H1 (cell line): Measurements from ENCODE around the gene ZBTB45. TPM values are rescaled to one million over a fixed set of nuclear protein-coding genes. Genes with fewer than 3 reads are reported as not detected.
A peak's percentile ranks its signal among the peaks of the same experiment; 100 is the strongest.

ENCODE experiments used
- CTCF ChIA-PET: fragments of 300-600 bp; sonication (Branson Sonifier 250); formaldehyde crosslinking; loops from one replicate; lab custom pipeline; 2021; ENCODE audit not compliant: partially characterized antibody; lab: Charles Lee
- POLR2A ChIA-PET: fragments of 300-600 bp; sonication (Branson Sonifier 250); formaldehyde crosslinking; loops from one replicate; lab custom pipeline; 2021; ENCODE audit warnings: inconsistent platforms; ENCODE audit not compliant: partially characterized antibody; lab: Charles Lee
- DNase-seq, 2 experiments: peaks; one replicate each; pipeline versions ENCODE4 v3.0.0 to v3.0.0-alpha.2; 2010 to 2022; ENCODE audit warnings: low spot score in 2 of 2, low read depth in 1 of 2, mixed read lengths in 1 of 2
- FAIRE-seq: peaks from 2 replicates; lab custom pipeline; 2011; peaks lifted over from hg19 to GRCh38; lab: Jason Lieb, UNC
- H2AFZ ChIP-seq: 2 replicates; pipeline ENCODE4 v1.8.1; 2012; ENCODE audit warnings: low read length, inconsistent platforms
- H2AK5ac ChIP-seq: 2 replicates; pipeline ENCODE4 v1.6.1; 2013; ENCODE audit warnings: low read depth, low read length
- H2BK120ac ChIP-seq: replicated peaks from 2 replicates; pipeline ENCODE3; 2013; ENCODE audit warnings: low read depth, low read length, inconsistent platforms
- H2BK12ac ChIP-seq: 2 replicates; pipeline ENCODE4 v1.6.1; 2013; ENCODE audit warnings: low read depth, low read length
- H2BK15ac ChIP-seq: 2 replicates; pipeline ENCODE4 v1.6.1; 2013; ENCODE audit warnings: low read length
- H2BK20ac ChIP-seq: 2 replicates; pipeline ENCODE4 v1.6.1; 2013; ENCODE audit warnings: low read length
- H2BK5ac ChIP-seq: 2 replicates; pipeline ENCODE4 v1.6.1; 2013; ENCODE audit warnings: low read depth, low read length
- H3K14ac ChIP-seq: 2 replicates; pipeline ENCODE4 v1.6.1; 2013; ENCODE audit warnings: inconsistent platforms; ENCODE audit not compliant: insufficient read length
- H3K18ac ChIP-seq: 2 replicates; pipeline ENCODE4 v1.6.1; 2013; ENCODE audit warnings: low read length; ENCODE audit errors: extremely low read depth
- H3K23ac ChIP-seq: 2 replicates; pipeline ENCODE4 v1.6.1; 2013; ENCODE audit warnings: inconsistent platforms; ENCODE audit not compliant: insufficient read length
- H3K23me2 ChIP-seq: 2 replicates; pipeline ENCODE4 v1.6.1; 2013; ENCODE audit warnings: low read depth, low read length
- H3K27ac ChIP-seq: 2 replicates; pipeline ENCODE4 v1.6.1; 2011; ENCODE audit warnings: low read depth, low read length, inconsistent platforms
- H3K27me3 ChIP-seq, 4 experiments: replicated peaks in 1 of 4; 1 replicate in 1 of 4; 2 replicates in 3 of 4; pipeline versions ENCODE4 v1.6.1 to v1.8.1; 2011 to 2013; ENCODE audit warnings: low read length in 3 of 4, mild to moderate bottlenecking in 3 of 4, inconsistent platforms in 2 of 4, mixed read lengths in 2 of 4, moderate library complexity in 1 of 4; ENCODE audit not compliant: control insufficient read depth in 3 of 4, insufficient read depth in 3 of 4; ENCODE audit errors: extremely low read depth in 1 of 4
- H3K36me3 ChIP-seq, 4 experiments: 2 replicates each; pipeline versions ENCODE4 v1.6.1 to v1.8.1; 2011 to 2013; ENCODE audit warnings: mild to moderate bottlenecking in 4 of 4, low read length in 3 of 4, moderate library complexity in 2 of 4, control low read depth in 1 of 4, inconsistent platforms in 1 of 4; ENCODE audit not compliant: insufficient read depth in 4 of 4, control insufficient read depth in 2 of 4
- H3K4ac ChIP-seq: replicated peaks from 2 replicates; pipeline ENCODE3; 2013; ENCODE audit warnings: low read length, low read depth, mixed read lengths, inconsistent platforms; ENCODE audit not compliant: insufficient read length
- H3K4me1 ChIP-seq, 4 experiments: replicated peaks in 1 of 4; 1 replicate in 1 of 4; 2 replicates in 3 of 4; pipeline versions ENCODE4 v1.6.1 to v1.8.1; 2011 to 2013; ENCODE audit warnings: low read length in 3 of 4, inconsistent platforms in 2 of 4, mixed read lengths in 1 of 4; ENCODE audit not compliant: insufficient read depth in 4 of 4, control insufficient read depth in 3 of 4
- H3K4me2 ChIP-seq, 2 experiments: 2 replicates each; pipeline versions ENCODE4 v1.6.1 to v1.8.1; 2011 to 2013; ENCODE audit warnings: low read depth in 2 of 2, low read length in 2 of 2, control low read depth in 1 of 2, inconsistent platforms in 1 of 2, mild to moderate bottlenecking in 1 of 2; ENCODE audit not compliant: insufficient read depth in 1 of 2
- H3K4me3 ChIP-seq, 4 experiments: fragments of 200-600, 300-600 bp in 1 of 4; sonication (generic), shearing (Covaris generic), sonication (Bioruptor Twin) in 1 of 4; 2 replicates each; pipeline versions ENCODE4 v1.5.1 to v1.8.1; 2011 to 2016; ENCODE audit warnings: low read length in 4 of 4, low read depth in 3 of 4, control low read depth in 2 of 4, inconsistent platforms in 2 of 4, mild to moderate bottlenecking in 2 of 4, mixed read lengths in 1 of 4, moderate library complexity in 1 of 4; ENCODE audit not compliant: insufficient read depth in 2 of 4; ENCODE audit errors: extremely low read depth in 1 of 4
- H3K56ac ChIP-seq: replicated peaks from 2 replicates; pipeline ENCODE3; 2013; ENCODE audit warnings: low read depth, mild to moderate bottlenecking, mixed read lengths, low read length, inconsistent platforms; ENCODE audit not compliant: insufficient read length
- H3K79me1 ChIP-seq: 2 replicates; pipeline ENCODE4 v1.6.1; 2013; ENCODE audit warnings: low read depth, low read length, control low read depth
- H3K79me2 ChIP-seq, 2 experiments: 2 replicates each; pipeline versions ENCODE4 v1.6.1 to v1.8.1; 2012 to 2013; ENCODE audit warnings: low read length in 2 of 2, mild to moderate bottlenecking in 2 of 2, inconsistent platforms in 1 of 2; ENCODE audit not compliant: insufficient read depth in 2 of 2, control insufficient read depth in 1 of 2
- H3K9ac ChIP-seq, 4 experiments: replicated peaks in 1 of 4; 1 replicate in 1 of 4; 2 replicates in 3 of 4; pipeline versions ENCODE4 v1.6.1 to v1.8.1; 2011 to 2013; ENCODE audit warnings: low read depth in 3 of 4, low read length in 3 of 4, control low read depth in 2 of 4, mild to moderate bottlenecking in 2 of 4, moderate library complexity in 2 of 4, inconsistent platforms in 1 of 4; ENCODE audit errors: extremely low read depth in 1 of 4
- H3K9me3 ChIP-seq, 2 experiments: 2 replicates each; pipeline versions ENCODE4 v1.6.1 to v1.8.1; 2012 to 2013; ENCODE audit warnings: mild to moderate bottlenecking in 2 of 2, moderate library complexity in 2 of 2, control low read depth in 1 of 2, inconsistent platforms in 1 of 2, low read depth in 1 of 2, low read length in 1 of 2, mixed read lengths in 1 of 2; ENCODE audit not compliant: insufficient read depth in 2 of 2
- H4K20me1 ChIP-seq, 2 experiments: replicated peaks in 1 of 2; 2 replicates each; pipeline versions ENCODE3 to v1.8.1; 2011 to 2013; ENCODE audit warnings: inconsistent platforms in 2 of 2, low read length in 2 of 2, mild to moderate bottlenecking in 1 of 2; ENCODE audit not compliant: insufficient read depth in 2 of 2, control insufficient read depth in 1 of 2
- H4K5ac ChIP-seq: 2 replicates; pipeline ENCODE4 v1.6.1; 2013; ENCODE audit warnings: low read length, low read depth, mixed read lengths, inconsistent platforms; ENCODE audit not compliant: insufficient read length
- H4K8ac ChIP-seq: 2 replicates; pipeline ENCODE4 v1.8.0; 2013; ENCODE audit warnings: mild to moderate bottlenecking, moderate library complexity, low read length, inconsistent platforms; ENCODE audit not compliant: insufficient read depth; ENCODE audit errors: extremely low read depth
- H4K91ac ChIP-seq: replicated peaks from 2 replicates; pipeline ENCODE3; 2013; ENCODE audit warnings: low read length, mixed read lengths, inconsistent platforms; ENCODE audit not compliant: insufficient read length
- ATF2 ChIP-seq: IDR thresholded peaks from 2 replicates; pipeline ENCODE4 v1.6.1; 2012; ENCODE audit warnings: low read length, inconsistent platforms
- BACH1 ChIP-seq: IDR thresholded peaks from 2 replicates; pipeline ENCODE4 v1.6.1; 2012; ENCODE audit warnings: low read length, improper control_type of control experiment
- CEBPB ChIP-seq: IDR thresholded peaks from 2 replicates; pipeline ENCODE4 v1.6.1; 2012; ENCODE audit warnings: low read depth, low read length
- CREB1 ChIP-seq: IDR thresholded peaks from 2 replicates; pipeline ENCODE4 v1.6.1; 2012; ENCODE audit warnings: inconsistent platforms
- NANOG ChIP-seq: IDR thresholded peaks from 2 replicates; pipeline ENCODE4 v1.6.1; 2011; ENCODE audit warnings: low read length, low read depth, mild to moderate bottlenecking, inconsistent platforms; ENCODE audit not compliant: insufficient read depth, poor library complexity, severe bottlenecking
- POLR2AphosphoS5 ChIP-seq: IDR thresholded peaks from 2 replicates; pipeline ENCODE4 v1.6.1; 2011; ENCODE audit warnings: low read depth, low read length
- SAP30 ChIP-seq: fragments of 300-600 bp; sonication (generic); IDR thresholded peaks from 2 replicates; pipeline ENCODE4 v1.7.1; 2012; ENCODE audit warnings: low read length, moderate library complexity, mild to moderate bottlenecking, inconsistent platforms; ENCODE audit not compliant: insufficient read depth, insufficient replicate concordance
- SP4 ChIP-seq: IDR thresholded peaks from 2 replicates; pipeline ENCODE4 v1.6.1; 2012; ENCODE audit warnings: low read length, inconsistent platforms
- TBP ChIP-seq: IDR thresholded peaks from 2 replicates; pipeline ENCODE4 v1.6.1; 2011; ENCODE audit warnings: low read depth, low read length, improper control_type of control experiment
- WGBS, 2 experiments: shearing (Covaris generic) in 1 of 2; methylation state at CpG; one replicate each; pipeline versions ENCODE4 v1.1.6 to v1.1.7; 2013 to 2015; ENCODE audit warnings: low lambda C conversion rate in 2 of 2, mixed read lengths in 2 of 2, inconsistent platforms in 1 of 2, low coverage in 1 of 2, missing lambda C conversion rate in 1 of 2; ENCODE audit not compliant: insufficient replicate concordance in 2 of 2, insufficient coverage in 1 of 2, insufficient read length in 1 of 2; ENCODE audit errors: extremely low coverage in 1 of 2, missing lambda C conversion rate in 1 of 2; 5-methylcytosine and 5-hydroxymethylcytosine counted together
- polyA plus RNA-seq, 7 experiments: library from polyadenylated mRNA; depleted of rRNA in 3 of 7; stranded (reverse) in 5 of 7; unstranded in 2 of 7; fragments of >200 nt in 5 of 7; fragments of 200-250 nt in 2 of 7; gene quantifications; 1 replicate in 5 of 7; 2 replicates in 1 of 7; 4 replicates in 1 of 7; pipeline versions ENCODE4 v1.2.1 to v1.2.3, GENCODE V29; 2011 to 2013; ENCODE audit warnings: missing spikeins in 2 of 7, mixed read lengths in 2 of 7
- total RNA-seq: library from RNA; stranded (reverse); fragmentation: NEBNext Ultra II Directional; extraction: Animal tissue kit (Norgen Biotek cat#: 25700); gene quantifications from 2 replicates; pipeline ENCODE4 v1.2.1, GENCODE V29; 2021

The ZBTB45 gene
- total and polyA plus RNA-seq, 2 of the 8 experiments (the other 6 are each of a cell fraction or from before 2014, with no cell fraction given) = 16.9 to 17.2 TPM

GRCh38 chr19:58499021-58499927 lies 20.3 kb downstream of the ZBTB45 start:
- peaks cover 8% of the 10 kb centered on the region for H3K79me1 ChIP-seq
- no peak overlapping the region for H3K23ac ChIP-seq
- peaks cover 0 to 14% (median 7%) of the 10 kb centered on the region in 4 experiments; a peak in 4 of 7 replicates for H3K4me1 ChIP-seq
- H3K18ac ChIP-seq = peak overlapping the region; percentile 94
- peak overlapping the region; percentile 84 for H2BK5ac ChIP-seq
- H2BK20ac ChIP-seq = no peak overlapping the region
- ChIA-PET CTCF (interaction anchor here (1.3 to 4.9 kb wide), 4 partner anchors 14 to 137 kb away, joined by 3 to 27 read pairs (median 8); partner anchors contain the start of genes ZBTB45 and ZNF497), POLR2A (interaction anchor here (0.6 to 3.6 kb wide), 15 partner anchors 10 to 249 kb away, joined by 3 to 14 read pairs (median 3); partner anchors contain the start of genes CHMP2A, SLC27A5, TRIM28 and ZNF584)
- H2AK5ac ChIP-seq = peak overlapping the region; percentile 82; the same call in 1 of the 2 replicates
- H4K20me1 ChIP-seq = peaks cover 0 to 2% of the 10 kb centered on the region in 2 experiments
- H3K27me3 ChIP-seq = no peaks in the 10 kb centered on the region
- 0 out of 2 replicates have a peak overlapping the region, but pooled peaks have one; percentile 92 for H2BK15ac ChIP-seq
- H3K4me3 ChIP-seq = peak overlapping the region; percentile 72 to 89 (median 76)
- no peak overlapping the region for H2BK12ac ChIP-seq
- peak overlapping the region in 3 of 4 experiments; percentile 42 to 59 (median 54); a peak in 5 of 7 replicates for H3K9ac ChIP-seq
- H3K56ac ChIP-seq = peak overlapping the region; percentile 79
- WGBS, 2 experiments = 2% methylated on average over 53 of the region's 60 CpGs; no CpG with 5 or more reads in 1 of the 2 experiments
- peak overlapping the region; percentile 19 for H4K5ac ChIP-seq
- no peak for FAIRE-seq
- no peaks in the 10 kb centered on the region for H3K79me2 ChIP-seq
- H3K4ac ChIP-seq = no peak overlapping the region
- no peaks in the 10 kb centered on the region for H3K9me3 ChIP-seq
- peak; percentile 96 to 99 for DNase-seq
- no peak overlapping the region for H2BK120ac ChIP-seq
- peaks cover 22% of the 10 kb centered on the region for H3K23me2 ChIP-seq
- H4K8ac ChIP-seq = peak overlapping the region; percentile 87
- H3K4me2 ChIP-seq = peak overlapping the region; percentile 93 to 96
- H3K36me3 ChIP-seq = no peaks in the 10 kb centered on the region
- H4K91ac ChIP-seq = peak overlapping the region; percentile 25
- H3K27ac ChIP-seq = peak overlapping the region; percentile 44; the same call in 1 of the 2 replicates
- no peak overlapping the region for H3K14ac ChIP-seq
- peak overlapping the region; percentile 81 for H2AFZ ChIP-seq
- TF ChIP-seq POLR2AphosphoS5 (no peak; the same call in 1 of the 2 replicates), CEBPB (0 out of 2 replicates have a peak, but pooled peaks have one; percentile 2), ATF2 (peak; percentile 86; the same call in 1 of the 2 replicates), SP4 (peak; percentile 96), CREB1 (peak; percentile 85), TBP (peak; percentile 83), SAP30 (peak; percentile 59), BACH1 (peak; percentile 51; the same call in 1 of the 2 replicates), NANOG (peak; percentile 18)
